HG02798 (cell line): Measurements from ENCODE around the gene CACNA1H.
"Not testable (repeated sequence)": the region's sequence is repeated elsewhere in the genome, so short reads cannot be mapped to it uniquely, and the experiment has no call there.

Experiments
- ATAC-seq: cut with Tn5 transposase; IDR thresholded peaks from one replicate; pipeline ENCODE4 v1.9.1; 2021; ENCODE audit warnings: mild to moderate bottlenecking; ENCODE audit not compliant: unreplicated experiment, poor library complexity

The CACNA1H gene

GRCh38 chr16:1240436-1240835 is 87.5 kb downstream of the CACNA1H start, which contains the start of gene TPSAB1:
TPSAB1 (plus strand) TSS chr16:1240705; CDS start chr16:1240939, 234 bp downstream.
- not testable (repeated sequence) for ATAC-seq

- not testable (repeated sequence) for ATAC-seq
Observed at GRCh38 chr16:1241081-1241480, 88.2 kb downstream of the CACNA1H start.

GRCh38 chr16:1243363-1243762 is 90.5 kb downstream of the CACNA1H start:
- ATAC-seq = not testable (repeated sequence)

DNA sequence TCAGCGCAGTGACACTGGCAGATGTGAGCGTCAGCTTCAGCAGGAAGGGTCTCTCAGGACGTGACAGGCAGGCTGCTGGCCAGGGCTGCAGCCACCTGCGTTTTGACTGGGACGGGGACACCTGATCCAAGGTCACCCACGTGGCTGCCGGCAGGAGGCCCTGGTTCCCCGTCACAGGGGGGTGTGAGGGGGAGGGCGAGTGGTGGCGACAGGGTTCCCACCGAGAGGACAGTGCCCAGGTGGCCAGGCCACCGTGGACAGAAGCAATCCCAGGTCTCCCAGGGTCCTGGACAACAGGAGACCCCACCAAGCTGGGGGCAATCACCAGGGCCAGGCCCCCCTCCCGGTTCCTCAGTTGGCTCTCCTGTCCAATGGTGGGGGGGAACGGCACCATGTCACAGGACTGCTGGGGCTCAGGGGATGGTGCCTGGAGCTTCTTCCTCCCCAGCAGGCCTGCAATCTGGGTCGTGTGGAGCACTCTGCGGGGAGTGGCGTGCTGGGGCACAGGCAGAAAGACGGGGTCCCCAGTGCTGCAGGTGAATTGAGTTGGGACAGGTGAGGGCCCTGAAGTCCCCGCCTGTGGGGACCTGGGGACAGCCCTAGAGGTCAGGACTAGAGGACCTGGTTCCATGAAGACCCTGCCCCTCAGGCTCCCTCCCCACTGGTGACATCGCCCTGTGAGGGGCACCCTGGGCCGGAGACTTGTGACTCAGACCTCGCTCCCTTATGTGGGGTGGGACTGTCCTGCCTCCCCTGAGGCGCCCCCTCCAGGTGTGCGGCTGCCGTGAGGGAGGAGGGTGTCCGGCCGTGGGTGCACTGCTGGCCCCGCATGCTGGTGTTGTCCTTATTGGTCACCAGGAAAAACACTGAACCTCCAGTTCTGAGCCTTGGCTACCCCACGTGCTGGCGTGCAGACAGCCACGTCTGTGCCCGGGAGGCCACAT is 91.3 kb downstream of the CACNA1H start:
- not testable (repeated sequence) for ATAC-seq

GRCh38 chr16:1244881-1245280 is 92.0 kb downstream of the CACNA1H start:
- ATAC-seq = no peak

DNA sequence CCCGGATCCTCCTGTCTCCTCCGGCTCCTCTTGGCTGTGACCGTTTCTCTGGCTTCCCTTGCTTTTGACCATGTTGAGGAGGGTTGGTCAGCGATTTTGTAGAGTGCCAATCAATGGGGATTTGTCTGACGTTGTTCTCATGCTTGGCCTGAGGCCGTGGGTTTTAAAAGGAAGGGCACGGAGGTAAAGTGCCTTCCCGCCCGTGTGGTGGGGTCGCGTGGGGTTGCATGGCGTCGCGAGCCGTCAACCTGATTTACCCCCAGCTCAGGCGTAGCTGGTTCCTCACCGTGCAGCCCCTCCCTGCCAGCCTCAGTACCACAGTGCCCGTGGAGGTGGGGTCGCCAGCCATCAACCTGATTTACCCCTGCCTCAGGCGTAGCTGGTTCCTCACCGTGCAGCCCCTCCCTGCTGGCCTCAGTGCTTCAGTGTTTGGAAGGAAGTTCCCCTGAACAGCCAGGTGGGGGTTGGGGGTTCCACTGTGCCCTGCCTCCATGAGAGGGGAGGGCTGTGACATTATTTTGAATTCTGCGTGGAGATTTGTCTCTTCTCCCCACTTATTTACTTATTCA is 92.6 kb downstream of the CACNA1H start:
- ATAC-seq = no peak

DNA sequence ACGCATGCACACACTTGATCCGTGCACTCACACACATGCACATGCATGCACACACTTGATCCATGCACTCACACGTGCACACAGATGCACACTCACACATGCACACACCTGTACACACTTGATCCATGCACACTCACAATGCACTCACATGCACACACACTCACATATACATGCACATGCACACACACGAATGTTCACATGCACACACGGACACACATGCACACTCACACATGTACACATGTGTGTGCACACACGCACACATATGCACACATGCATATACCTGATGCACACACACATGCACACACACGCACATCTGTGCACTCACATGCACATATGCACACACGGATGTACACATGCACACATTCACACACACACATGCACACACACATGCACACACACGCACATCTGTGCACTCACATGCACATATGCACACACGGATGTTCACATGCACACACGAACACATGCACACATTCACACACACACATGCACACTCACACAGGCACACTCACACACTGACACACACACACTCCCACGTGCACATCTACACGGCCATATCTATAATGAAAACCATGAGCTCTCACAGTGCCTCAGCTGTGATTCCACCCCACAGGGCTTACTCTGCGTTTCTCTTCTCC is 95.1 kb downstream of the CACNA1H start:
- not testable (repeated sequence) for ATAC-seq

DNA sequence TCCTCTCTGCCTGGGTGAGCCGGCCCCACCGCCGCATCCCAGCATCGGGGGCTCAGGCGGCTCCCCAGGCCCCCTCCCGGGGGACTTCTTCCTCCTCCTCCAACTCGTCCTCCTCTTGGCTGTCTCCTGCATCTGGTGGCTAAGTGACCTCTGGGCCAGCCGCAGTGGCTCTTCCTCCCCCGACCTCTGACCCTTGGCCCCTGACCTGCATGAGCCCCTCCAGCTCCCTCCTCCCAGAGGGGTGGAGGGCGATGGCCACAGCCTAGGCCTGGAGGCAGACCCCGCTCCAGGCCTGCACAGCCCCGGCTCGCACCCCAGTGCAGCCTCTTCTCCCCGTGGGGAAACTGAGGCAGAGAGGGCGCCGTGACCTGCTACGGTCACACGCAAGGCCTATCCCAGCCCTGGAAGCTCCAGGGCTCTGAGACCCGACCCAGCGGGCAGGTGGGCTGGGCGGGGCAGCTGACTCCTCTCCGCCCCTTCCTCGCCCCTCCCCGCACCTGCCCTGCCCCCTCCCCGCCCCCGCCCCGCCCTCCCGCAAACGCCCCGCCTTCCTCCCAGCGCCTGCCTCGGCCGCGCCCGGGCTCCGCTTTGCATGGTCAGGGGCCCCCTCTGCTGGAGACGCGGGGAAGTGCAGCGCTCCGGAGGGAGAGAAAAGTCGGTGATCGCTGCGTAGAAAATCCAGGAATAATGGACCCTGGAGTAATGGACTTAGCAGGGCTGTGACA is 96.3 kb downstream of the CACNA1H start:
- peak; percentile 38 for ATAC-seq

DNA sequence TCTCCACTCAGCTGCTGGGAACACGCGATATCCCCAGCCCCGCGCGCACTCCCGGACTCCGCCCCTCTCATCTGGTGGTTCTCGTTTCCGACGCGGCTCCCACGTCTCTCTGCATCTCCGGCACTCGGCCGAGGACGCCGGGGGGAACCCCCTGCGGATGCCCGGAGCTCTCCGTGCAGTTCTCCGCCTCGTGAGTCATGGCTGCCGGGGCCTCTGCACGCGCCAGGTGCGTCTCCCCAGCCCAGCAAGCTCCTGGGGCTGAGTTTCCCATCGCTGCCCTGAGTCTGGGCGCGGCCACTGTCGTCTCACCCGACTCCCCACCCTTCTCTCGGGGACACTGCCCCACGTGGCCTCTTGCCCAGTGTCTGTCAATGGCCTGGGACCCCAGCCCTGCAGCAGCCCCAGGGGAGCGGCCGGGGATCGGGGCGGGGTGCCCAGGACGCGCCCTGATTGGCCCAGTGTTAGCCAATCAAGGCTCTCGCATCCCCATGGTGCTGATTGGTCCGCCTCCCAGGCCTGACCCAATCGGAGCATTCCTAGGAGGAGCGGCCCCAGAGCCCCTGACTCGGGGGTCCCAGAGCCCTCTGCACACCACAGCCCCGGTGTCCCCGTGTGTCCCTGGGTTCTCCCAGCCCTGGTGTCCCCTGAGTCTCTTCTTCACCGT is 100.9 kb downstream of the CACNA1H start:
- not testable (repeated sequence) for ATAC-seq

DNA sequence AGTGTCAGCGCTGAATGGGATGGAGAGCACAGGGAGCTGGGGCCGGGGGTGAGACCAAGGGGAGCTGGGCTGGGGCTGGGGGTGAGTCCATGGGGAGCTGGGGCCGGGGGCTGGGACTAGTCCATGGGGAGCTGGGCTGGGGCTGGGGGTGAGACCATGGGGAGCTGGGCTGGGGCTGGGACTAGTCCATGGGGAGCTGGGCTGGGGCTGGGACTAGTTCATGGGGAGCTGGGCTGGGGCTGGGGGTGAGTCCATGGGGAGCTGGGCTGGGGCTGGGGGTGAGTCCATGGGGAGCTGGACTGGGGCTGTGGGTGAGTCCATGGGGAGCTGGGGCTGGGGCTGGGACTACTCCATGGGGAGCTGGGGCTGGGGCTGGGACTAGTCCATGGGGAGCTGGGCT is 101.9 kb downstream of the CACNA1H start:
- ATAC-seq = not testable (repeated sequence)

DNA sequence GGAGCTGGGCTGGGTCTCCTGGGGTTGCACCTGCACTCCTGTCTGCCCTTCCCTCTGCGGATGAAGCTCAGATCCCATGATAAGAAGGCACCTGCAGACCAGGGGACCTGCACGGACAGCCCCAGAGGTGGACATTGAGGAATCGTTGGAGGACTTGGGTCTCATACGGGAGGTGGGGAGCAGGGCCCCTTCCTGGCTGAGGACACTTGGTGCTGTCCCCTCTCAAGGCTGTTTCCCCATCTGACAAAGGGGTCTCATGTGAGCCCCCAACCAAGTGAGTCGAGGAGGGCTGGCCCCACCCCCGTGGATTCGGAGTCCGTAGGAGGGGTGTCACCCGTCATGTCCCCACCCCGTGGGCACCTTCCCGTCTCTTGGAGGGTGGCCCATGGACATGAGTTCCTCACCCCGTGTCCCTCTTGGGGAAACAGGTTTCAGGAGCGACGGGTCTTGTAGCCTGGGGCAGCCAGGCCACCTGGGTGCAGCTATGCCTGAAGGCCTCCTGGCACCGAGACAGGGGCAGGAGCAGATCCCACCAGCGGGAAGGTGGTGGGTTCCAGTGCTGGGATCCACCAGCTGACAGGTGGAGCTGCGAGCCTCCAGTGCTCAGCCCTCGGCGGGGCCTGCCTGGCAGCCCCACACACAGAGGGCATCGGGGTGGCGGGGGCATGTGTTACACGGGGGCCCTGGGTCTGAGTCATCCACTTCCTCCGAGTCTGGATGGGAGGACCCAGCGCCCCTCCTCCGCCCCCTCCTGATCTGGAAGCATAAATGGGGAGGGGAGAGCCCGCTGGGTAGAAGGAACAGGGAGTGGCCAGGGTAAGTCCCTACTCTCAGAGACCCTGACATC is 102.6 kb downstream of the CACNA1H start, which contains the start of gene TPSD1:
TPSD1 (plus strand) TSS at position 794 of the 847 bp plus-strand sequence. CDS start 212 bp downstream, outside the sequence.
- ATAC-seq = not testable (repeated sequence)

GRCh38 chr16:1256296-1256873 is 103.5 kb downstream of the CACNA1H start:
- not testable (repeated sequence) for ATAC-seq

- ATAC-seq = no peak
Observed at GRCh38 chr16:1256874-1257322, 104.0 kb downstream of the CACNA1H start.

- ATAC-seq = no peak
Observed at GRCh38 chr16:1257561-1258224, 104.8 kb downstream of the CACNA1H start.

GRCh38 chr16:1258225-1258600 is 105.3 kb downstream of the CACNA1H start:
- ATAC-seq = no peak

DNA sequence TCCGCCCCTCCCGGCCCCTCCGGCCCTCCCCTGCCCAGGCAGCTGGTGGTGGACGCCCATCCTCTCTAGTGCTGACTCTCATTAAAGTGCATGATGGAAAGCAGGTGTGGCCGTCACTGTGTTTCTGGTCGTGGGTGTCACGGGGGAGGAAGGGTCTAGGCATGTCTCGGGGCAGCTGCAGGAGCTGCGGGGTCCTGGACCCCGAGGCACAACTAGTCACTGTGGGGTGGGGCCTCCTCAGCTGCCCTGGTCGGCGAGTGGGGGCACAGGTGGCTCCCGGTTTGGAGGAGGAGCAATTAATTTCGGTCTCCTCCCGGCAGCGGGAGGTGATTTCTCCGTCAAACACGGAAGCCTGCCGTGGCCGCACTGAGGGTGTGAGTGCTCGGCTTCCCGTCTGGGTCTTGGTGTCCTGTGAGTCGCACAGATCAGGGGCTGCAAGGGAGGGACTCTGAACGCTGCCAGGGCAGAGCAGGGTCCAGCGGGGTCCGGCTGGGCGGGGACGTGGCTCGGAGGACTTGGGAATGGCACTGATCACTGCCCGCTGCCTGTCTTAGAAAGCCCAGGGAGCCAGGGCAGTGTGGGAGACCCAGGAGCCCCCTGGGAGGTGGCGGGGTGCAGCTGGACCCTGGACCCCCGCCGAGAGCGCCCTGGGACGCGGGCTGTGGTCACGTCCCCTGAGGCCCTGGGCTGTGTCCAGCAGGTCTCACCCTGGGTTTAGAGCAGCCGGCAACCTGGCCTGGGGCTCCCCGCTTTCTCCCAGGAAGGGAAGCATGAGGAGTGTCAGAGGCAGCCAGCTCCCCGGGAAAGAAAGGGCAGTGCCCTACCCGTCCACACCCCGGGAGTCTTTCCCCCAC is 106.2 kb downstream of the CACNA1H start:
- ATAC-seq = no peak

GRCh38 chr16:1259760-1260068 is 106.8 kb downstream of the CACNA1H start:
- ATAC-seq = no peak
